ENCODE measurements around the gene SNAPIN.
"Not testable (repeated sequence)": the region's sequence is repeated elsewhere in the genome, so short reads cannot be mapped to it uniquely, and the experiment has no call there.

SNAPIN gene

DNA sequence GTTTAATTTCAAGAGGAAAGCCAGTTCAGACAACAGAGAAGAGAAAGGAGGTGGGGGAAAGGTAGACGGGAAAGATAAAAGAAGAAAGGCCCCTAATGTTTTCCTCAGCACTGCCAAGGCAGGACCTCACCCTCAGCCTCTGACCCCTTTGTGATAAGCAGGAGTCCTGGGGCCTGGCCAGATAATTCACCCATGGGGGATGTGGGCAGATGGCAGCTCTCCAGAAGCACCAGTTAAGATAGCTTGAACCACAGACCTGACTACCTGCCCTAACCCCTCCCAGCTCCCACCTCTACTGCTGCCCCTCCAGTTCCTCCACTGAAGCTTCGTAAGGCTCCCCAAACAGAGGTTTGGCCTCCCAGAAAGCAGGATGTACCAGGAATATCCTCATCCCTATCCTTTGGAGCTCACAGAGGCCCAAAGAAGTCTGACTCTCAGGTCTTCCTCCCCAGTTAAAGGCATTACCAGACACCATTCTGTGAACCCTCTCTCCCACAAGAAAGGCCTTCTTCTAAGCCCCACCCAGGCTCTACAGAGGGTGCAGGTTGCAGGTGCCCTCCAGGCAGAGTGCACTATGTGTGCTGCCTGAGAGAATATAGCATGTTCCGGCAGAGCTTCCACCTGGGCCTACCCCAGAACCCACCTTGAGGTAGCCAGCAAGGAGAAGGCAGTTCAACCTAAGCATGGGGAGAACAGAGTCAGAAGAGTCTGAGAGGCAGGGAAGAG is 9.2 kb upstream of the SNAPIN start:
- no peak for DNase-seq

DNA sequence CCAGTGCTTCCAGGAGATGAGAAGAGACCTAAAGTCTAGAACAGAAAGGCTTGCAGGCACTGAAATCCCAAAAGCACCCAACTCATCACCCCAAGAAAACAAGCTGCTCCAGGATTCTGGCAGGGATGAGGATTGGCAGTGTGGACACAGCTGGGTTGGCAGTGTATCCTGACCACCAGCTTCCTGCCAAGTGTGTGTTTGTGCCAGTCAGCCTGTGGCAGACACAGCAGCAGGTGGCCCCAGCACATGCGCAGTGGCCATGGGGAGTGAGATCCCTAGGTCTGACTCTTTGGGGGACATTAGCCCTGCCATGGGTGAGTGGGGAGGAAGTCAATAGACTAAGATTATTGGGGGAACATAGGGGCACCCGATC is 8.7 kb upstream of the SNAPIN start:
- DNase-seq, result no peak

DNA sequence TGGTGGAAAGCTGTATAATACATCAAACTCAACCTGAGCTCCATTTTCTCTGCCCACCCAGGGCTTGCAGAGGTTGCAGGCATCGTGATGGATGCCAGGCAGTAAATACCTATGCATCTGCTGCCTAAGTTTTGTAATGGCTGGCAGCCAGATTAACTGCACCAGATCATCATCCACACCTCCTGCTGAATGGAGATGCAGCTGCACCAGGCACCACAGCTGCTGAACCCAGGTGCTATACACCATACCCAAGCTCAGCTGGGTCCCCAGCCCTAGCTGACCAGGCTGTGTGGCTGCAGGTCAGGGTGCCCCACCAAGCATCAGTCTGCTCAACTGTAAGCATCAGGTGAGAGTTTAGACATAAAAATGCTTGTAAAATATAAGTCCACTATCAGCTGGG is 6.7 kb upstream of the SNAPIN start:
- DNase-seq, result no peak

DNA sequence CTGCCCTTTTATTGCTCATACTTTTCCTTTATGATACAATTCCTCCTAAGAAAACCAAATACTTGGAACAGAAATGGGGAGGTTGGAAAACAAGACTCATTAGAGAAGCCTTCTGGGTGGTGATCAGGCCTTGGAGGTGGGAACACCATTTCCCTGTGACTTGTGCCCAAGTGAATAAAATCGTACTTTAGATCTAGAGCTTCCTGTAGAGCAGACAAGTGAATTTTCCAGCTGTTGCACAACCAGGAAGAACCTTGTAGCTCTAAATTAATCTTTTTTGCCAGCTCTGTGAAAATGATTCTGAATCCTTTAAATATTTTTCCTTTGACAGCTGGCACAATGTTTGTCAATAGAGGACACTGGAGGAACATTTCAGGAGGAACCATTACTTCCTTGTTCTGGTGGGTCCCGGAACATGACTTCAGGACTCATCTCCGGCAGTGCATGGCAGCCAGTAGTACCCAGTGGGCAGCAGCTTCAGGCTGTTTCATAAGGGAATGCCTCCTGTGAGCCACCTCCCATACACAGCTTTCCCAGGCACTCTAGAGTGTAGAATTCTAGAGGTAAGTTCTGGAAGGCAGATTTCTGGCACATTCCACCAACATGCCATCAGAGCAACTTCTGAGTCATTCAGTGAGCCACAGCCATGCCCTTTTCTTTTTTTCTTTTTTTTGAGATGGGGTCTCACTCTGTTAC is 5.5 kb upstream of the SNAPIN start:
- no peak for DNase-seq

DNA sequence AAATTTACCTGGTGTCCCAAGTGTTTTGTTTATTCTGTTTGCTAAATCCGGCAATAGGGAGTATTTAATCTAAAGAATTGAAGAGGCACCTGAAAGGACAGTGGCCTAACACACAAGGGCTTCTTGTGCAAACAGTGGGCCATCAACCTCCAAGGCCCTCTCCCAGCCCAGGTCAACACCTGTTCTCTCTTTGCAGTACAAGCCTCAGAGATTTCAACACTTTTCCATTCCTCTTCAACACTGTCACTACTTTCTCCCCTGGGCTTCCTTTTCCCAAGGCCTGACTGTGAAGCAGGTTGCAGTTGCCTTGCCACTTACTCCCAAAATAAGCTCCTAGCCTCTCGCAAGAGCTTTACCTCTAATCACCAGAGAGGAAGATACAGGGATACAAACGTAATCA is 3.2 kb upstream of the SNAPIN start:
- no peak for DNase-seq

DNA sequence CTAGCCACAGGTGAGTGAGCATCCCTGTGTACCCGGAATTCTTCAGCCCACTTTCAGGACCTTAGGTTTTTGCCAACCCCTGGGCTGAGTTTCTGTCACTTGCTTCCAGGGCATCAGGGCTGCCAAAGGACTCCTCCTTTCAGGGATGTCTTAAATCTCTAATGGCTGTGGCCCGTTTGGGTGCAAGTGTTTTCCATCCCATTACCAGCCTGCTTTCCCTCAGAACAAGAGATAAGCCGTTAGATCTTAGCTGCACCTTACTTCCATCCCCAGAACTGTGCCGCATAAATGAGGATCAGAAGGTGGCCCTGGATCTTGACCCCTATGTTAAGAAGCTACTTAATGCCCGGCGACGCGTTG is 652 bp downstream of the SNAPIN start:
- DNase-seq, result no peak

DNA sequence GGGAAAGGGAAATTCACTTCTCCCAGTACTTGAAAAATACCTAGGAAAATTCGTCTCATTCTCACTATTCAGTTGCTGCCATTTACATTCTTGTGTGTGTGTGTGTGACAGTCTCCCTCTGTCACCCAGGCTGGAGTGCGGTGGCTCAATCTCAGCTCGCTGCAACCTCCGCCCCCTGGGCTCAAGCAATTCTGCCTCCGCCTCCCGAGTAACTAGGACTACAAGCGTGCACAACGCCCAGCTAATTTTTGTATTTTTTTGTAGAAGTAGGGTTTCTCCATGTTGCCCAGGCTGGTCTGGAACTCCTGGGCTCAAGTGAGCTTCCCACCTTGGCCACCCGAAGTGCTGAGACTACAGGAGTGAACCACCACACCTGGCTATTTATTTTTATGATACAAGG is 1.2 kb downstream of the SNAPIN start:
- no peak for DNase-seq

DNA sequence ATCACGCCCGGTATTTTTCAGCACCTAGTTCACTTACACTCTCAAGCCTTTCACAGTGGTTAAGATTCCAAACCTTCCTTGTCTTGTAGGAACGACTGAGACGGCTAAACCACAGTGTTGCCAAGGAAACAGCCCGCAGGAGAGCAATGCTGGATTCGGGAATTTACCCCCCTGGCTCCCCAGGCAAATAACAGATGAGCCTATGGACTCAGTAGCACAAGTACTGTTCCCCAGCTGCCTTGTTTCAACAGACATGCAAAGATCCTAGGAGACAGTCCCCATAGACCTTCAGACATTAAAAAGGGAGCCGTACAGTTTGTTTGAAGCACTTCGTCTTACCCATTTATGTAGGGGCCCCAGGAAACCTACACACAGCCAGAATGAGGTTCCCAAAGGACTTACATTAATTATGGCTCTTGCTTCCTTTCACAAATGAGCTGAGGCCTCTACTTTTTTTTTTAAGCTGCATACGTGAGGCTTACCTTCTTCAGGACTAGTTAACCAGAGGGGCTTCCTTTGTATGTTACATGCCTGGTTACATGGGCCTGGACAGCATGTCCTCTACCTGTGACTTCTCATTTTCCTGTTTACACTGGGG is 2.7 kb downstream of the SNAPIN start:
- DNase-seq, result no peak

DNA sequence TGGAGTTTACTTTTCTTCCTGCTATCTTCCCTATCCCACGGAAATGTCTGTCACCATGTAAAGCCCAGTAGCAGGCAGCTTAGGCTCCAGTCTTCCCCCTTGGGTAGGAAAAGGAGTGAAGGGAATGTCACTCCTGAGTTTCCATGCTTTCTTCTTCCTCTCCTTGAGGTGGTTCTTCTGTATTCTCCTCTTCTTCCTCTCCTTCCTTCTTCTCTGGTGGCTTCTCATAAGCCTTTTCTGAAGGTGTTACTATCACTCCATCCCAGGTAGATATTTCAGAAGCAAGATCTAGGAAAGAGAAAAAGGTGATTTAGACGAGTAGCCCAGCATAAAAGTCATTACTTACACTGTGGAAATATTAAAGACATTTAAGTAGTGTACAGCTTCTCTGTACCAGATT is 3.8 kb downstream of the SNAPIN start:
- DNase-seq, result no peak

DNA sequence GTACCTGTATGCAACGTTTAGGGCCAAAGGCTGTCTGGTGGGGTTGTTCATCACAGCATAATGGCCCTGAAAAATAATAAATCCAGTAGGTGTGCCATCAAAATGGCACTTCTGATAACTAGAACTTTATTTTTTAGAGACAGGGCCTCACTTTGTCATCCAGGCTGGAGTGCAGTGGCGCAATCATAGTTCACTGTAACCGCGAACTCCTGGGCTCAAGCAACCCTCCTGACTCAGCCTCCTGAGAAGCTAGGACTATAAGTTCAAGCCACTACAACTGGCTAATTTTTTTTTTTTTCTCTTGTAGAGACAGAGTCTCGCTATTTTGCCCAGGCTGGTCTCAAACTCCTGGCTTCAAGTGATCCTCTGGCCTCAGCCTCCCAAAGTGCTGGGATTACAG is 4.7 kb downstream of the SNAPIN start:
- no peak for DNase-seq

DNA sequence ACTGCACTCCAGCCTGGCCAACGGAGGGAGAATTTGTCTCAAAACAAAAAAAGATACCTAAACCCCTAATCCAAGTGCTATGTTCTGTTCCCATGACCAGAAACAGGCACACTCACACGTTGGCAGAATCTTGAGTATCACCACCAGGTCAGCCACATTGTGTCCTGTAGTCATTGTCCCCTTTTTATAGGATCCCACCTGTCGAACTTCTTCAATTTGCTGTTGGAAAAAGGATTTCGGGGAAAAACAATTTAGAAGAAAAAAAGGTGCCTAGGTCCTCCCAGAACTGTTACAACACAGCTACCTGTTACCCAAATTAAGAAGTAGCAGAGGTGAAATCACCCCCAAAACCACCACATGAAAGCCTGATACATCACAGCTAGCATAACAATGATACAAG is 8.9 kb downstream of the SNAPIN start:
- no peak for DNase-seq

DNA sequence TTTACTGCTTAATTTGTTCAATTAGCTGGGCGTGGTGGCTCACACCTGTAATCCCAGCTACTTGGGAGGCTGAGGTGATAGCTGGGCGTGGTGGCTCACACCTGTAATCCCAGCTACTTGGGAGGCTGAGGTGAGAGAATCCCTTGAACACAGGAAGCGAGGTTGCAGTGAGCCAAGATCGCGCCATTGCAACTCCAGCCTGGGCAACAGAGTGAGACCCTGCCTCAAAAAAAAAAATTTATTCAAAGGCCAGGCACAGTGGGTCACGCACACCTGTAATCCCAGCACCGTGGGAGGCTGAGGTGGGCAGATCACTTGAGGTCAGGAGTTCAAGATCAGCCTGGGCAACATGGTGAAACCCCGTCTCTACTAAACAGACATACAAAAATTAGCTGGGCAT is 10.2 kb downstream of the SNAPIN start:
- DNase-seq, result not testable (repeated sequence)

DNA sequence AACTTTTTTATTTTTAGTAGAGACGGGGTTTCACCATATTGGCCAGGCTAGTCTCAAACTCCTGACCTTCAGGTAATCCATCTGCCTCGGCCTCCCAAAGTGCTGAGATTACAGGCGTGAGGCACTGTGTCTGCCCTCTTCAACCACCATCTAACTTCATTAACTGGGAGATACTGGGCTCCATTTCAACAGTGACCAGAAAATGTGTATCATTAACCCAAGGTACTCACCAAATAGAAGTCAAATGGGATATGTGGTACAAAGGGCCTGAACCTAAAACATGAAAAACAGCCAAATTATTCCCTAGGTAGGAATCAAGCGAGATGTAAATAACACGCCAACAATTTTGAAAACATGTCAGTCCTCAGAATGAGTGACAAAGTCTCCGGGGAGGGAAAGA is 11.1 kb downstream of the SNAPIN start:
- DNase-seq, result no peak

DNA sequence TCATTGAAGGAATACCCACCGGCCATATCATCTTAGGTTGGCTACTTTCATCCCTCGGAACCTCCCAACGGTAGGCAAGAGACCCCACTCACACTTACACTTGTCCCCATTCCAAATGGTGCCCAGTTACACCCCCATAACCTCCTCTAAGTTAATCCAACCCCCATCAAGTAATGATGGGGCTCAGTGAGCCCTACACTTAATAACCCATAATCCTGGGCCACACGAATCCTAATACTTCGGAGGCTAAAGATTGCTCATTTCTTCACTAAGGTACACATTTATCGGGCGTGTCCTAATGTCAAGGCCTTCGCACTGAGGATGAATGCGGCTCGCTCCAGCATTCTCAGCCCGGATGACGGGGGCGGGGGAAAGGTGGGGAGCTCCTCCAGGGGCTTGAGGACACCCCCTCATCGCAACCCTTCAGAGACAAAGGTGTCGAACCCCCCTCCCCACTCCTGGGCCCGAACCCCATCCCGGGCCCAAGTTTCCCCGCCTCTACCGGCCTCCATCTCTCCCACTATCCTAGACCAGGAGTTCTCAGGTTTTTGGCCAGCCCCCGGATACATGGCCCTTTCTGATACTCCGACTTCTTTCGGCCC is 11.9 kb downstream of the SNAPIN start:
- DNase-seq, result peak; percentile 16

DNA sequence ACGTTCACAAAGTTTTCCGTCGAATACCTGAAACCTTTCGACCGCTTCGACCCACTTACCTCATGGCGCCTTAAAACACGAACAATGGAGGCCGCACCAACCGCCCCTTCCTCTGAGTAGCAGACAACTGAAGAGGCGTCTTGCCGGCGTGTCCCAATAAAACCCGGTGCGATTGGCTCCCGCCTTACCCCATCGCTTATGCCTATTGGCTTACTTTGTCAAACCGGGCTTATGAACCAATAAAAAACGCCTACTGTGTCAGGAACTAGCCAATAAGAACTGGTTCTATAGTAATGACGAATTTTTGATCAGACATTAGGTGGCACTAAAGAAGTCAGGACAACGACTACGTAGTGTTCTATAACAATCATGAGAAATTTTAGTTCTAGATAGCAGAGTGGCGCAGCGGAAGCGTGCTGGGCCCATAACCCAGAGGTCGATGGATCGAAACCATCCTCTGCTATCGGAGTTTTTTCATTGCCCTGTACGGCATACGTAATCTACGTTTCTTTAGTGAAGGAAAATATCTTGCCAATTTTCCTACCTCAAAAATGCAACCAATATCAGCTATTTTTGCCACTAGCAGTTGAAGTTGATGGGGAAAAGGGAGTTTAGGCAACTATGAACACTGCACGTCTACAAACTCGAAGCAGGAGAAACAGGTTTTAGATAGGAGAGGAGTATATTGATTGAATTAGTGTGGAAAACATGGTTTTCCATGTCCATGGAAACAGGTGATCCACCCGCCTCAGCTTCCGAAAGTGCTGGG is 12.5 kb downstream of the SNAPIN start, which contains the start of gene ILF2:
Gene ILF2, minus strand, starts transcription at position 135 of the 769 bp plus-strand sequence. Its CDS starts 71 bp downstream, at position 64.
- peak; percentile 97 for DNase-seq

DNA sequence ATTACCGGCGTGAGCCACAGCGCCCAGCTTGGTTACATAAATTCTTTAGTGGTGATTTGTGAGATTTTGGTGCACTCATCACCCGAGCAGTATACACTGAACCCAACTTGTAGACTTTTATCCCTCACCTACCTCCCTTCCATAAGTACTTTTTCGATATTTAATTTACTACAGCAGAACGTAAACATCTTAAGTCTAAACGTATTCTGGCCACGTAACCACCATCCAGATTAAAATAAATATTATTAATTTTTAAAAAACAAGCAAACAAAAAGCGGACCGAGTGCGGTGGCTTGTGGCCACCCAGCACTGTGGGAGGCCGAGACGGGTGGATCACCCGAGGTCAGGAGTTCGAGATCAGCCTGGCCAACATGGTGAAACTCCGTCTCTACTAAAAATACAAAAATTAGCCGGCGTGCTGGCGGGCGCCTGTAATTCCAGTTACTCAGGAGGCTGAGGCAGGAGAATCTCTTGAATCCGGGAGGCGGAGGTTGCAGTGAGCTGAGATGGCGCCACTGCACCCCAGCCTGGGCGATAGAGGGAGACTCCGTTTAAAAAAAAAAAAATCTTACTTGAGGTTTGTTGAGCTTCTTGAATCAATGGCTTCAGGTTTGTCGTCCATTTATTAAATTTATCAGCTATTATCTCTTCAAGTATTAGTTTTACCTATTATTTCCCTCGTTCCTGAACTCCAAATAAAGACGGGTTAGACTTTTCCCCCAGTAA is 13.3 kb downstream of the SNAPIN start:
- peak; percentile 23 for DNase-seq

DNA sequence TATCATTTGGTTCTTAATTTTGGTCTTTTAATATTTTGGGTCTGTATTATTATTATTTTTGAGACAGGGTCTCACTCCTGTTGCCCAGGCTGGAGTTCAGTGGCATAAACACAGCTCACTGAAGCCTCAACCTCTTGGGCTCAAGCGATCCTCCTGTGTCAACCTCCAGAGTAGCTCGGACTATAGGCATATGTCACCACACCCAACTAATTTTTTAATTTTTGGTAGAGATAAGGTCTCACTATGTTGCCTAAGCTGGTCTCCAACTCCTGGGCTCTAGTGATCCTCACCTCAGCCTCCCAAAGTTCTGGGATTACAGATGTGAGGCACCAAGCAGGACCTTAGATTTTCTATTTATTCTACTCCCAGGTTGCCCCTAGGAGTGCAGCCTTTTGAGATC is 15.0 kb downstream of the SNAPIN start:
- no peak for DNase-seq

DNA sequence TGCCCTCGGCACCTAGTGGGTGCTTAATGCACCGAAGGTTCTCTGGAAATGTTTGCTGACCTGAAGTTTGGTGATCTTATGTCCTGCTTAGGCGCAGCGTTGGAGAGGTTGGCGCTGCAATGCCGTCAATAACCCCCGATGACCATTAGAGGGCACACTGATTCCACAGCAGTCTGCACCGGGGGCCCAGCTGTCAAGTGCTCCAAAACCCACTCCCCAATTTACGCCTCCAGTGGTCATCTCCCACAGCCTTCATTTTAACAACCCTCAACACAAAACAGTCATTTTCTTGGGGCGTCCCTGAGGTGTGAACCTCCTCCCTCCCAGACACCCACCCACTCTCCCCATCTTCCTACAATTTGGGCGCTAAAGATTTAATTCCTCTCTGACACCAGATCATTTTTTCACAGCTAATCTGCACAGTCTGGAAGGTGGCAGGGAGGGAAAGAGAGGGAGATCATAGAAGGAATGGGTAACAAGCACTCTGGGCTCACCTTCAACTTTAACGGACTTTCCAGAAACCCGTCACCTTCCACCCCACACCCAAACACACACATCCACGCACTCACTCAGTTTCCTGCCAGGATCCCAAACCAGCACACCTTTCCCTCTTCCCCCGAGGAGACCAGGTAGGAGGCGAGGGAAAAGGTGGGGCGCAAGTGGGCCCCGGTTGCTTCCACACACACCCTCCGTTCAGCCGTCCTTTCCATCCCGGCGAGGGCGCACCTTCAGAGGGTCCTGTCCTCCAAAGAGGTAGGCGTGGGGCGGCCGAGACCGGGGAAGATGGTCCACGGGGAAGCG is 19.4 kb downstream of the SNAPIN start:
- DNase-seq, result peak; percentile 21

DNA sequence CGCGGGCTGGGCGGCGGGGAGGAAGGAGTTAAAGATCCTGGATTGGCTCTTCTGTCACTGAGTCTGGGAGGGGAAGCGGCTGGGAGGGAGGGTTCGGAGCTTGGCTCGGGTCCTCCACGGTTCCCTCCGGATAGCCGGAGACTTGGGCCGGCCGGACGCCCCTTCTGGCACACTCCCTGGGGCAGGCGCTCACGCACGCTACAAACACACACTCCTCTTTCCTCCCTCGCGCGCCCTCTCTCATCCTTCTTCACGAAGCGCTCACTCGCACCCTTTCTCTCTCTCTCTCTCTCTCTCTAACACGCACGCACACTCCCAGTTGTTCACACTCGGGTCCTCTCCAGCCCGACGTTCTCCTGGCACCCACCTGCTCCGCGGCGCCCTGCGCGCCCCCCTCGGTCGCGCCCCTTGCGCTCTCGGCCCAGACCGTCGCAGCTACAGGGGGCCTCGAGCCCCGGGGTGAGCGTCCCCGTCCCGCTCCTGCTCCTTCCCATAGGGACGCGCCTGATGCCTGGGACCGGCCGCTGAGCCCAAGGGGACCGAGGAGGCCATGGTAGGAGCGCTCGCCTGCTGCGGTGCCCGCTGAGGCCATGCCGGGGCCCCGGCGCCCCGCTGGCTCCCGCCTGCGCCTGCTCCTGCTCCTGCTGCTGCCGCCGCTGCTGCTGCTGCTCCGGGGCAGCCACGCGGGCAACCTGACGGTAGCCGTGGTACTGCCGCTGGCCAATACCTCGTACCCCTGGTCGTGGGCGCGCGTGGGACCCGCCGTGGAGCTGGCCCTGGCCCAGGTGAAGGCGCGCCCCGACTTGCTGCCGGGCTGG is 20.2 kb downstream of the SNAPIN start, which contains the start of gene NPR1:
Gene NPR1, plus strand, starts transcription at position 170 of the 818 bp plus-strand sequence. Its CDS starts 421 bp downstream, at position 591.
- DNase-seq, result no peak

DNA sequence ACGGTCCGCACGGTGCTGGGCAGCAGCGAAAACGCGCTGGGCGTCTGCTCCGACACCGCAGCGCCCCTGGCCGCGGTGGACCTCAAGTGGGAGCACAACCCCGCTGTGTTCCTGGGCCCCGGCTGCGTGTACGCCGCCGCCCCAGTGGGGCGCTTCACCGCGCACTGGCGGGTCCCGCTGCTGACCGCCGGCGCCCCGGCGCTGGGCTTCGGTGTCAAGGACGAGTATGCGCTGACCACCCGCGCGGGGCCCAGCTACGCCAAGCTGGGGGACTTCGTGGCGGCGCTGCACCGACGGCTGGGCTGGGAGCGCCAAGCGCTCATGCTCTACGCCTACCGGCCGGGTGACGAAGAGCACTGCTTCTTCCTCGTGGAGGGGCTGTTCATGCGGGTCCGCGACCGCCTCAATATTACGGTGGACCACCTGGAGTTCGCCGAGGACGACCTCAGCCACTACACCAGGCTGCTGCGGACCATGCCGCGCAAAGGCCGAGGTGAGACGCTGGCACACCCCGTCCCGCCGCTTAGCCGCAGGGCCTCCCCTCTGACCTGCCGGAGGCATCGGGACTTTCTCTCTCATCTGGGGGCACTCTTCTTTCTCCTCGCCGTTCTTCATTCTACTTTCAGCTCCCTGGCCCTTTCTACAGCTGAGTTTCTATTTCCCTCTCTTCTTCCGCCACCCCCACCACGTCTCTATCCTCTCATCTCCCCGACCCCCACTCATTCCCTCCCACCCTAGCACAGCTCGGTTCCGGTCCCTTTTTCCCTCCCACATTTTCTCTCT is 21.0 kb downstream of the SNAPIN start:
- peak; percentile 17 for DNase-seq
